KG1 (cell line): ENCODE measurements around the gene OR5T3.
"Not testable (repeated sequence)": the region's sequence is repeated elsewhere in the genome, so short reads cannot be mapped to it uniquely, and the experiment has no call there.

Source experiments
- DNase-seq: peaks from one replicate; lab custom pipeline; 2025; lab: John Stamatoyannopoulos, UW

OR5T3 gene

GRCh38 chr11:56251954-56252353 lies at the start of gene OR5T3:
OR5T3 (plus strand) TSS chr11:56252254; CDS start chr11:56252254, 0 bp downstream.
- DNase-seq: no peak

DNA sequence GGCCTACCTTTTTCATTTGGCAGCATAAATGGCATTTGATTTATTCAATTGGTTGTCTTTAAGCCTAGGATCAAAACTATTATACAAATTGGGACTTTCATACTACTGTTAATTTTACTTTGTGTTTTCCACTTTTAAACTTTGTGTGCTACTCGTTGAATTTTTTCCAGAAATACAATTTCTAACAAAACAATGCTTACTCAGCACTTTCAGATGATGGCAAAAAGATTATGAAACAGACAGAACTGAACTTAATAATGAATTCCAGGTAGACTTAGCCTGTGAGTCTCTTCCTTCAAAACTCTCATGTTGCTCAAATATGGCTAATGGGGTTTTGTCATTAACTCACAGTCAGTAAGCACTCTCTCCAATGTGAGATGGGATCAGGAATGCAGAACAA lies 44.3 kb upstream of the OR5T3 start:
- DNase-seq: no peak

GRCh38 chr11:56214537-56214936 lies 37.5 kb upstream of the OR5T3 start:
- no peak for DNase-seq

- DNase-seq: not testable (repeated sequence)
These were observed 32.3 kb upstream of the OR5T3 start for GRCh38 chr11:56219735-56220134.

DNA sequence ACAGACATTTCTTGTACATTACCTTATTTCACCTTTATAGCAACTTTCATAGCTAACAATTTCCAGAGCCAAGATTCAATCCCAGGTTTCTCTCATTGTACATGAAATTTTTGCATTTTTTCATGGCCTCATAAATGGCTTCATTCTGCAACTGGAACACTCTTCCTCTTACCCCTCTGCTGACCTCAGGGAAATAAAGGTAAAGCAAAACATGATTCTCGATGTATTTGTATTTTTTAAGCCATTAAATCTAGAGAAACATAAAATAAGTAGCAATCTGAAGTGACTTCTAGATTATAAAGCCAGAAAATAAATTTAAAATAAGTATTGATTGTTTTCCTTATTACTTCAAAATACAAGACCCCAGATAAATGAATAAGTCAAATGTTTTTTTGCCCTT lies 17.9 kb upstream of the OR5T3 start, which contains the start of gene OR5T2:
Gene OR5T2, minus strand, starts transcription at position 101 of the 400 bp plus-strand sequence. CDS start 1,193 bp downstream, outside the sequence.
- DNase-seq: no peak

- DNase-seq: no peak
These were observed 19.0 kb downstream of the OR5T3 start for GRCh38 chr11:56271092-56271491.

DNA sequence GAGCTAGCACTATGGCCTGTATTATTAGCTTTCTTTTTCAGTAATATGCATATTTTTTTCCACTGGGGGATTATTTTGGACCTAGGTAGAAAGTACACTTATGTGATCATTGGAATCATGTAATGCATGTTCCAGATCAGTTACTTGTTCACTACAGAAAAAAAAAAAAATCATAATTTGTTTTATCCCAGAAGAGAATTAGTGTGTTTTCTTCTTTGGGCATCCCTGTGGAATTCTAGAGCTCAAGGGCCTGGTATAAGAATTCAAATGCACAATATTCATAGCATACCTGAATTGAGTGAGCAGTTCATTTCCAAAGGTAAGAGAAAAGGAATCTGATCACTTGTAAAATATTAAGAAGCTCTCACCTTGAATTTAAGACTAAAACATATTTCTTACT lies 21.8 kb downstream of the OR5T3 start, which contains the start of gene OR5T1:
Gene OR5T1, plus strand, starts transcription at position 301 of the 400 bp plus-strand sequence. CDS start 1,485 bp downstream, outside the sequence.
- DNase-seq: no peak

- no peak for DNase-seq
These were observed 40.1 kb downstream of the OR5T3 start, which contains the start of gene OR8H1 for GRCh38 chr11:56292154-56292553. OR8H1 (minus strand) TSS chr11:56292254; CDS start chr11:56291062, 1,192 bp downstream.

DNA sequence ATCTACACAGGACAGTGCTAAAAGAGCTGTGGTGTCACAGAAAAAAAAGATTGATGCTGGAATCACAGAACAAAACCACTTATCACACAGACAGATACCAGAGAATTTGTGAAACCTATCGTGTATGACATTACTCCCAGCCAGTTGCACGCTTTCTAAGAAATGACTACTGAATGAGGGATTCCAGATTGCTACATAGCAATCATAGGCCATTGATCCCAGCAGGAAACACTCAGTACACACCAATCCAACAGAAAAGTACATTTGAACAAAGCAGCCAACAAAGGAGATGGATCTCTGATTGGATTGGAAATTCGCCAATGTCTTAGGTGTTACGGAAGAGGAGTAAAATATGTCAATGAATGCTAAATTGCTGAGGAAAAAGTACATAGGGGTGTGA lies 44.8 kb downstream of the OR5T3 start:
- DNase-seq: no peak
